SK-MEL-5 (cell line): ENCODE results near the gene MIPEP. TPM values are rescaled to one million over a fixed set of nuclear protein-coding genes. Genes with fewer than 3 reads are reported as not detected.

Experiments used
- DNase-seq: peaks from one replicate; pipeline ENCODE4 v3.0.0-alpha.2; 2016; ENCODE audit warnings: low read depth, low spot score
- in situ Hi-C: cut with HindIII; loops from 2 replicates; pipeline ENCODE4 v1.10.0; 2016; ENCODE audit warnings: low sequenced_read_pairs, high pct_unique_total_duplicates, low pct_unique_long_range_greater_than_20kb
- polyA plus RNA-seq, 2 experiments: library from polyadenylated mRNA; depleted of rRNA; stranded (reverse); fragments of >200 nt; gene quantifications; 2 replicates each; pipeline ENCODE4 v1.2.3, GENCODE V29; 2015
- total RNA-seq: library from RNA; depleted of rRNA; stranded (reverse); fragments of >200 nt; shearing (Covaris generic); gene quantifications from 2 replicates; pipeline ENCODE4 v1.2.3, GENCODE V29; 2014; rRNA removed

Gene MIPEP
- total RNA-seq = 62.1 and 63.7 TPM in 2 replicates
- 41.2 and 41.5 TPM in 2 replicates for polyA plus RNA-seq (2015; cell fraction: cytosol; rRNA removed)
- polyA plus RNA-seq (2015; cell fraction: nucleus; rRNA removed) = 19.0 and 22.9 TPM in 2 replicates

- in situ Hi-C loops = no loop called here
- peak; percentile 96 for DNase-seq
Observed at GRCh38 chr13:23888658-23889614, at the start of gene MIPEP. TSS of gene MIPEP (minus strand) at chr13:23889400. CDS start at chr13:23889320, 80 bp downstream.

- no peak for DNase-seq
- in situ Hi-C loops = no loop called here
Observed at GRCh38 chr13:23934520-23934919, 45.3 kb upstream of the MIPEP start.

GRCh38 chr13:23928985-23929384 lies 39.8 kb upstream of the MIPEP start:
- DNase-seq = no peak
- in situ Hi-C loops = no loop called here

GRCh38 chr13:23923031-23923430 lies 33.8 kb upstream of the MIPEP start:
- no peak for DNase-seq
- in situ Hi-C loops = no loop called here

- no peak for DNase-seq
- in situ Hi-C loops = no loop called here
Observed at GRCh38 chr13:23922005-23922932, 33.1 kb upstream of the MIPEP start.

- in situ Hi-C loops = no loop called here
- peak; percentile 76 for DNase-seq
Observed at GRCh38 chr13:23921451-23921888, 32.3 kb upstream of the MIPEP start.

GRCh38 chr13:23919006-23919405 lies 29.8 kb upstream of the MIPEP start:
- in situ Hi-C loops = no loop called here
- DNase-seq = no peak

GRCh38 chr13:23918208-23918607 lies 29.0 kb upstream of the MIPEP start:
- no peak for DNase-seq
- in situ Hi-C loops = no loop called here

- DNase-seq = no peak
- in situ Hi-C loops = no loop called here
Observed at GRCh38 chr13:23915308-23915707, 26.1 kb upstream of the MIPEP start.

- in situ Hi-C loops = no loop called here
- no peak for DNase-seq
Observed at GRCh38 chr13:23912469-23912868, 23.3 kb upstream of the MIPEP start.

GRCh38 chr13:23909606-23910005 lies 20.4 kb upstream of the MIPEP start:
- in situ Hi-C loops = no loop called here

GRCh38 chr13:23905766-23906165 lies 16.6 kb upstream of the MIPEP start:
- in situ Hi-C loops = no loop called here
- DNase-seq = no peak

More at GRCh38 chr13:23909606-23910005, 20.4 kb upstream of the MIPEP start:
- DNase-seq = no peak

GRCh38 chr13:23903906-23904280 lies 14.7 kb upstream of the MIPEP start:
- DNase-seq = no peak
- in situ Hi-C loops = no loop called here

GRCh38 chr13:23902975-23903905 lies 14.0 kb upstream of the MIPEP start:
- in situ Hi-C loops = no loop called here
- DNase-seq = no peak

GRCh38 chr13:23901365-23901764 lies 12.2 kb upstream of the MIPEP start:
- in situ Hi-C loops = no loop called here
- no peak for DNase-seq

- in situ Hi-C loops = no loop called here
- peak; percentile 70 for DNase-seq
Observed at GRCh38 chr13:23899555-23899954, 10.4 kb upstream of the MIPEP start.

GRCh38 chr13:23898101-23898500 lies 8.9 kb upstream of the MIPEP start:
- DNase-seq = no peak
- in situ Hi-C loops = no loop called here
